Smooth muscle cell (in vitro differentiated cells): ENCODE data around the gene TP63. TPM values are rescaled to one million over a fixed set of nuclear protein-coding genes. Genes with fewer than 3 reads are reported as not detected.

Source experiments
- DNase-seq: peaks from one replicate; lab custom pipeline; 2025; ENCODE audit not compliant: unreplicated experiment; lab: John Stamatoyannopoulos, UW
- H2AFZ ChIP-seq: fragments of 200-600 bp; sonication (generic); 2 replicates; pipeline ENCODE4 v1.6.0; 2016; ENCODE audit warnings: antibody characterized with exemption, low read depth, mild to moderate bottlenecking
- H3F3A ChIP-seq: fragments of 200-600 bp; sonication (generic); 2 replicates; pipeline ENCODE4 v1.6.0; 2017; ENCODE audit warnings: antibody characterized with exemption, low read depth
- H3K27ac ChIP-seq: fragments of 200-600 bp; sonication (generic); 2 replicates; pipeline ENCODE4 v1.5.1; 2016; ENCODE audit warnings: low read depth, mild to moderate bottlenecking
- H3K27me3 ChIP-seq: fragments of 200-600 bp; sonication (generic); 2 replicates; pipeline ENCODE4 v1.6.1; 2016; ENCODE audit warnings: low read depth, mild to moderate bottlenecking
- H3K36me3 ChIP-seq: fragments of 200-600 bp; sonication (generic); 2 replicates; pipeline ENCODE4 v1.5.1; 2016; ENCODE audit warnings: low read depth
- H3K4me1 ChIP-seq: fragments of 200-600 bp; sonication (generic); 2 replicates; pipeline ENCODE4 v1.5.1; 2016; ENCODE audit warnings: low read depth
- H3K4me2 ChIP-seq: fragments of 200-600 bp; sonication (generic); 2 replicates; pipeline ENCODE4 v1.6.0; 2016; ENCODE audit warnings: mild to moderate bottlenecking
- H3K4me3 ChIP-seq: fragments of 200-600 bp; sonication (generic); 2 replicates; pipeline ENCODE4 v1.5.1; 2016; ENCODE audit warnings: mild to moderate bottlenecking
- H3K79me2 ChIP-seq: fragments of 200-600 bp; sonication (generic); 2 replicates; pipeline ENCODE4 v1.6.0; 2016; ENCODE audit warnings: low read depth, mild to moderate bottlenecking
- H3K9ac ChIP-seq: fragments of 200-600 bp; sonication (generic); 2 replicates; pipeline ENCODE4 v1.6.0; 2016; ENCODE audit warnings: low read depth
- H3K9me3 ChIP-seq: fragments of 200-600 bp; sonication (generic); replicated peaks from 2 replicates; pipeline ENCODE4 v1.5.1; 2016; ENCODE audit warnings: low read depth
- H4K20me1 ChIP-seq: fragments of 200-600 bp; sonication (generic); 2 replicates; pipeline ENCODE4 v1.6.0; 2016; ENCODE audit warnings: low read depth
- CTCF ChIP-seq: fragments of 200-600 bp; sonication (generic); IDR thresholded peaks from 2 replicates; pipeline ENCODE4 v1.5.1; 2017; ENCODE audit warnings: borderline replicate concordance, mild to moderate bottlenecking, antibody characterized with exemption; ENCODE audit not compliant: insufficient read depth, poor library complexity, severe bottlenecking
- WGBS: methylation state at CpG from one replicate; pipeline ENCODE4 v1.1.7; 2016; ENCODE audit warnings: low lambda C conversion rate; 5-methylcytosine and 5-hydroxymethylcytosine counted together
- polyA plus RNA-seq: library from polyadenylated mRNA; unstranded; fragments of >200 nt; fragmentation: Nextera tagmentation; extraction: Ambion mirVana; gene quantifications from 2 replicates; pipeline ENCODE4 v1.2.1, GENCODE V29; 2016
- total RNA-seq: library from RNA; depleted of rRNA; stranded (reverse); fragments of >200 nt; gene quantifications from 2 replicates; pipeline ENCODE4 v1.2.3, GENCODE V29; 2014

Gene TP63
- total and polyA plus RNA-seq, 2 experiments from 2014 or later: 1.9 to 27.1 TPM

DNA sequence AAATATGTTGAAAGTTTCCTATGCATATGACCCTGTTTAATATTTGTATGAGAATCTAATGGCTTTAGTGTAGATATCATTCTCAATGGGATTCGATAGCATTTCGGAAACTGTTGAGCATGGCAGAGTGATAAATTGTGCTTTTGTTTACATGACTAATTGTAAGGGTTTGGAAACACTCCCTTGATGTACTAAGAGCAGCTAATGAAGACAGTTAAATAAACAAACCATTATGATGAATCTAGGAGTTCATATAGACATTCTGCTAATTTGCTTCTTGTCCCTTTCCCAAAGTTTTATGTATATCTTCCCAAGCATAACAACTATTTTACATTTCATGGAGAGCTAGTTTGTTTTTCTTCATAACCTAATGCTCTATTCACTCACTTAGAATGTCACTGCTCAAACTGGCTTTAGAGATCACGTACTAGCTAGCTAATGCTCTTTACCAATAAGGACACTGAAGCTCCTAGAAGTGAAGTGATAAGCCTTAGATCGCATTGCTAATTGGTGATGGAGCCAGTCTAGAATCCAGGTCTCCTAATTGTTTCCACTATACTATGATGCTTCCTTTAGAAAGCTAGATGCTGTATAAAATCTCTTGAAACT is 140.8 kb downstream of the TP63 start:
- Histone ChIP-seq H3K27ac (peak overlapping the region; percentile 82), H3K9ac (peak overlapping the region; percentile 28), H4K20me1 (no peaks in the 10 kb centered on the region), H3K9me3 (no peaks in the 10 kb centered on the region), H2AFZ (peak overlapping the region; percentile 81), H3K36me3 (no peaks in the 10 kb centered on the region), H3K4me3 (no peak overlapping the region), H3K27me3 (no peaks in the 10 kb centered on the region), H3K4me1 (peaks cover 20% of the 10 kb centered on the region), H3K4me2 (peak overlapping the region; percentile 81), H3F3A (peaks cover 4% of the 10 kb centered on the region), H3K79me2 (no peaks in the 10 kb centered on the region)
- 8% methylated on average over 4 of the region's 4 CpGs for WGBS
- no peak for DNase-seq
- no peak for TF ChIP-seq CTCF

GRCh38 chr3:189772584-189772983 is 141.4 kb downstream of the TP63 start:
- Histone ChIP-seq H3K9me3 (no peaks in the 10 kb centered on the region), H3K9ac (peak overlapping the region; percentile 28), H3K4me1 (peaks cover 20% of the 10 kb centered on the region), H3K27me3 (no peaks in the 10 kb centered on the region), H2AFZ (peak overlapping the region; percentile 81), H3F3A (peaks cover 4% of the 10 kb centered on the region), H3K4me3 (peak overlapping the region; percentile 25), H3K36me3 (no peaks in the 10 kb centered on the region), H4K20me1 (no peaks in the 10 kb centered on the region), H3K27ac (peak overlapping the region; percentile 82), H3K4me2 (peak overlapping the region; percentile 81), H3K79me2 (no peaks in the 10 kb centered on the region)
- no peak for DNase-seq
- WGBS: 2% methylated on average over 2 of the region's 2 CpGs
- TF ChIP-seq CTCF: no peak

- Histone ChIP-seq H3K79me2 (no peaks in the 10 kb centered on the region), H3F3A (peaks cover 4% of the 10 kb centered on the region), H4K20me1 (no peaks in the 10 kb centered on the region), H3K4me3 (peak overlapping the region; percentile 25), H3K27me3 (no peaks in the 10 kb centered on the region), H3K9me3 (no peaks in the 10 kb centered on the region), H3K4me1 (peaks cover 20% of the 10 kb centered on the region), H3K27ac (peak overlapping the region; percentile 82), H2AFZ (peak overlapping the region; percentile 81), H3K9ac (peak overlapping the region; percentile 28), H3K4me2 (peak overlapping the region; percentile 81), H3K36me3 (no peaks in the 10 kb centered on the region)
- no peak for TF ChIP-seq CTCF
- 2% methylated on average over 5 of the region's 5 CpGs for WGBS
- no peak for DNase-seq
Observed at GRCh38 chr3:189773056-189773455, 141.9 kb downstream of the TP63 start.
